AG09309 (cell line): ENCODE data around the gene THOP1.
A peak's percentile ranks its signal among the peaks of the same experiment; 100 is the strongest.

Experiments used
- DNase-seq: peaks from one replicate; pipeline ENCODE4 v3.0.0-alpha.2; 2010; ENCODE audit warnings: low read depth
- H3K4me3 ChIP-seq: 2 replicates; pipeline ENCODE4 v1.5.1; 2011; ENCODE audit warnings: mild to moderate bottlenecking, low read depth, low read length, moderate library complexity; ENCODE audit not compliant: control insufficient read depth
- CTCF ChIP-seq: IDR thresholded peaks from 2 replicates; pipeline ENCODE4 v1.5.1; 2011; ENCODE audit warnings: mild to moderate bottlenecking, low read depth, low read length, inconsistent platforms; ENCODE audit not compliant: insufficient read depth, control insufficient read depth; ENCODE audit errors: missing control alignments

The THOP1 gene

GRCh38 chr19:2845107-2845506, 59.8 kb downstream of the THOP1 start:
- DNase-seq = no peak
- H3K4me3 ChIP-seq = no peak overlapping the region
- TF ChIP-seq CTCF = no peak

- DNase-seq = peak; percentile 8
- no peak overlapping the region for H3K4me3 ChIP-seq
- no peak for TF ChIP-seq CTCF
Observed at GRCh38 chr19:2846180-2846894, 61.0 kb downstream of the THOP1 start.

- TF ChIP-seq CTCF = no peak
- no peak overlapping the region for H3K4me3 ChIP-seq
- DNase-seq = no peak
Observed at GRCh38 chr19:2847507-2847906, 62.2 kb downstream of the THOP1 start.

- no peak overlapping the region for H3K4me3 ChIP-seq
- peak; percentile 58 for DNase-seq
- TF ChIP-seq CTCF = no peak
Observed at GRCh38 chr19:2848616-2849015, 63.3 kb downstream of the THOP1 start.

- no peak for DNase-seq
- no peak for TF ChIP-seq CTCF
- no peak overlapping the region for H3K4me3 ChIP-seq
Observed at GRCh38 chr19:2850256-2850925, 65.1 kb downstream of the THOP1 start.

GRCh38 chr19:2852598-2852997, 67.3 kb downstream of the THOP1 start:
- no peak for DNase-seq
- no peak for TF ChIP-seq CTCF
- no peak overlapping the region for H3K4me3 ChIP-seq
